Vagina (tissue), 2 donors: ENCODE measurements around the gene MCCD1. TPM values are rescaled to one million over a fixed set of nuclear protein-coding genes. Genes with fewer than 3 reads are reported as not detected.
"Not testable (repeated sequence)": the region's sequence is repeated elsewhere in the genome, so short reads cannot be mapped to it uniquely, and the experiment has no call there.

Source experiments
- DNase-seq, 2 donors: peaks; one replicate each; pipeline ENCODE4 v3.0.0-alpha.2; 2017; ENCODE audit errors: extremely low spot score in 2 of 2
- H3K27ac ChIP-seq: fragments of 200-600 bp; sonication (generic); one replicate; pipeline ENCODE4 v1.5.1; 2019
- H3K27me3 ChIP-seq: fragments of 200-600 bp; sonication (generic); one replicate; pipeline ENCODE4 v1.5.1; 2019
- H3K36me3 ChIP-seq, 2 donors: fragments of 200-600 bp; sonication (generic); one replicate each; pipeline ENCODE4 v1.5.1; 2017 to 2019
- H3K4me1 ChIP-seq: fragments of 200-600 bp; sonication (generic); one replicate; pipeline ENCODE4 v1.5.1; 2019
- H3K4me3 ChIP-seq, 2 donors: fragments of 200-600 bp; sonication (generic); 1 replicate in 1 of 2; 2 replicates in 1 of 2; pipeline ENCODE4 v1.5.1; 2016 to 2019
- H3K9me3 ChIP-seq: fragments of 200-600 bp; sonication (generic); one replicate; pipeline ENCODE4 v1.5.1; 2019
- POLR2A ChIP-seq, 2 donors: fragments of 450-650 bp; IDR thresholded peaks; one replicate each; pipeline ENCODE4 v1.6.1; 2017; ENCODE audit warnings: antibody characterized with exemption in 2 of 2, mild to moderate bottlenecking in 2 of 2, moderate library complexity in 2 of 2
- POLR2AphosphoS5 ChIP-seq, 2 donors: sonication (generic); formaldehyde crosslinking; IDR thresholded peaks; one replicate each; pipeline ENCODE4 v1.9.0; 2017; ENCODE audit warnings: antibody characterized with exemption in 2 of 2, mild to moderate bottlenecking in 2 of 2, low read depth in 1 of 2; ENCODE audit not compliant: insufficient read depth in 1 of 2
- intact Hi-C: fragments of 100-400 bp; cut with DNase I; formaldehyde crosslinking; loops from one replicate; pipeline ENCODE4 v1.15.1; 2023
- total RNA-seq: library from RNA; depleted of rRNA; stranded (reverse); fragments of >200 nt; gene quantifications from one replicate; pipeline ENCODE4 v1.2.3, GENCODE V29; 2016
- TF ChIP-seq, protein P1 (sequence below), 3 experiments: fragments of 450-650 bp in 2 of 3; fragments of 200-600 bp in 1 of 3; sonication (generic) in 1 of 3; IDR thresholded peaks; one replicate each; pipeline ENCODE4 v1.5.1; 2017 to 2019; ENCODE audit warnings: antibody characterized with exemption in 3 of 3, mild to moderate bottlenecking in 2 of 3, moderate library complexity in 2 of 3

The MCCD1 gene
- total RNA-seq, 1 donor from 2014 or later: not detected

DNA sequence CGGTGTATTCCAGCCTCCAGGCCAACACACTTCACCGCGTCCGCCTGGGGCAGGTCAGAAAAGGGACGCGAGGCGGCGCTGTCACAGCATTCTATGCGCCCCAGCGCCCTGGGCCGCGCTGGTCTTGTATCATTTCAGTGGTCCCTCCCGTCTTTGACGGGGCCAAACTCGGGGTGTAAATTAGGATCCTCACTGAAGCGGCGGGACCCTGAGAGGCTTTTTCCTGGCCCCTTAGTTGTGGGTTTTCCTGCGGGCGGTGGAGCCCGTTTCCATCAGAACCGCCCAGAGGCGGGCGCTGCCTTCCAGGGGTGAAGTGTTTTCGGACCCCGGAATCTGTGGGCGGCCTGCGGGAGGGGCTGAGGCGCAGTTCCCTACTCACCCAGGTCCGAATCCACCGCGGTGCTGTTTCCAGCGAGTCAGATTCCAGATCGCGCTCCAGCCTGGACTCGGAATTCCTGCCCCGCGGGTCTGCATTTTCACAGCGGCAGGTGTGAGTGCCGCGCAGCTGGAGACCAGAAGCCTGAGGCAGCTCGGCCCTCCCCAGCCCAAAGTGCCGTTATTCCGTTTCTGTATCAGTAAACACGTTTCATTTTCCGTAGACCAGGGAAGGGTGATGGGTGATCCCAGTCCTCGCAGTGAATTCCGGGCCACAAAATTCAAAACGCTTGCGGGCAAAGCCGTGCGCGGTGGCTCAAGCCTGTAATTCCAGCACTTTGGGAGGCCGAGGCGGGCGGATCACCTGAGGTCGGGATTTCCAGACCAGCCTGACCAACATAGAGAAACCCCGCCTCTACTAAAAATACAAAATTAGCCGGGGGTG, 34.7 kb upstream of the MCCD1 start:
- Histone ChIP-seq H3K4me3 (peak overlapping the region; percentile 57 to 65), H3K9me3 (no peaks in the 10 kb centered on the region), H3K27ac (peak overlapping the region; percentile 64), H3K27me3 (no peaks in the 10 kb centered on the region), H3K36me3 (no peaks in the 10 kb centered on the region), H3K4me1 (peaks cover 11% of the 10 kb centered on the region)
- intact Hi-C loops: no loop called here
- TF ChIP-seq, protein P1, sequence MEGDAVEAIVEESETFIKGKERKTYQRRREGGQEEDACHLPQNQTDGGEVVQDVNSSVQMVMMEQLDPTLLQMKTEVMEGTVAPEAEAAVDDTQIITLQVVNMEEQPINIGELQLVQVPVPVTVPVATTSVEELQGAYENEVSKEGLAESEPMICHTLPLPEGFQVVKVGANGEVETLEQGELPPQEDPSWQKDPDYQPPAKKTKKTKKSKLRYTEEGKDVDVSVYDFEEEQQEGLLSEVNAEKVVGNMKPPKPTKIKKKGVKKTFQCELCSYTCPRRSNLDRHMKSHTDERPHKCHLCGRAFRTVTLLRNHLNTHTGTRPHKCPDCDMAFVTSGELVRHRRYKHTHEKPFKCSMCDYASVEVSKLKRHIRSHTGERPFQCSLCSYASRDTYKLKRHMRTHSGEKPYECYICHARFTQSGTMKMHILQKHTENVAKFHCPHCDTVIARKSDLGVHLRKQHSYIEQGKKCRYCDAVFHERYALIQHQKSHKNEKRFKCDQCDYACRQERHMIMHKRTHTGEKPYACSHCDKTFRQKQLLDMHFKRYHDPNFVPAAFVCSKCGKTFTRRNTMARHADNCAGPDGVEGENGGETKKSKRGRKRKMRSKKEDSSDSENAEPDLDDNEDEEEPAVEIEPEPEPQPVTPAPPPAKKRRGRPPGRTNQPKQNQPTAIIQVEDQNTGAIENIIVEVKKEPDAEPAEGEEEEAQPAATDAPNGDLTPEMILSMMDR (IDR thresholded peaks at IDR 0.05): peak; percentile 49 to 77 (median 56)
- TF ChIP-seq POLR2AphosphoS5 (IDR thresholded peaks at IDR 0.05; ENCODE audit: insufficient read depth in 1 of 2, low read depth in 1 of 2) (peak; percentile 25 to 58), POLR2A (IDR thresholded peaks at IDR 0.05) (no peak)
- no peak for DNase-seq

DNA sequence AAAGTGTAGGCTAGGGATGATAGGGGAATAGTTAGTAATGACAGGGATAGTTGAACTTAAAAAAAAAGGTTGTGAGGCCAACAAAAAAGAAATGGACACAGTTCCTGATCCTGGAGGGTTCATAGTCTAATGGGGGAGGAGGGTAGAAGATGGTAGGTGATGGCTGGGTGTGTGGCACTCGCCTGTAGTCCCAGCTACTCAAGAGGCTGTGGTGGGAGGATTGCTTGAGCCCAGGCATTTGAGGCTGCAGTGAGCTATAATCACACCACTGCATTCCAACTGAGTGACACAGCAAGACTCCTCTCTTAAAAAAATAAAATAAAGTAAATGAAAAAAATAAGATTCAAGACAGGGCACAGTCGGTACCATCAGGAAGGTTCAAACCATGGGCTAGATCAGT, 33.2 kb upstream of the MCCD1 start:
- H3K36me3 ChIP-seq: no peaks in the 10 kb centered on the region
- H3K27me3 ChIP-seq: no peaks in the 10 kb centered on the region
- TF ChIP-seq, protein P1 (IDR thresholded peaks at IDR 0.05): no peak
- no peak for TF ChIP-seq POLR2AphosphoS5 (IDR thresholded peaks at IDR 0.05; ENCODE audit: insufficient read depth in 1 of 2, low read depth in 1 of 2)
- no peak for TF ChIP-seq POLR2A (IDR thresholded peaks at IDR 0.05)
- peaks cover 13% of the 10 kb centered on the region for H3K4me1 ChIP-seq
- no peak overlapping the region for H3K4me3 ChIP-seq
- no peaks in the 10 kb centered on the region for H3K9me3 ChIP-seq
- intact Hi-C loops: no loop called here
- peak overlapping the region; percentile 64 for H3K27ac ChIP-seq
- no peak for DNase-seq

DNA sequence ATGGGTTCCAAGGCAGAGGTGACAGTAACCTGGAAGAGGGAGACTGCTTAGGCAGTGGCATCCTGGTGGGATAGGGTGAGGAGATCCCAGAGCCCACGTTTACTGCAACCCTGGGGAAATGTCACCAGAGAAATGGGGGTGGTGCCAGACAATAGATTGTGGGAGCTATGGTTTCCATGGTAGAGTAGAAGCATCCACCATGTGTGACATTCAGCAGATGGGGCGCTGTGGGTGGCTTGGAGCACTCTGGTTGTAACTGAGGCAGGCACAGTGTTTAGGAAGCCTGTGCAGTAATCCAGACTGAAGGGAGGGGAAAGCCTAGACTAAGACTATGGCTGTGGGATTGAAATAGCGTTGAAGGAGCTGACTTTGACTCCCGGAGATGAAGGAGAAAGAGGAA, 31.9 kb upstream of the MCCD1 start:
- H3K4me3 ChIP-seq, H3K27me3 ChIP-seq, H3K9me3 ChIP-seq, DNase-seq, H3K36me3 ChIP-seq, intact Hi-C loops: not testable (repeated sequence)
- Histone ChIP-seq H3K27ac (peak overlapping the region; percentile 77), H3K4me1 (peaks cover 13% of the 10 kb centered on the region)

DNA sequence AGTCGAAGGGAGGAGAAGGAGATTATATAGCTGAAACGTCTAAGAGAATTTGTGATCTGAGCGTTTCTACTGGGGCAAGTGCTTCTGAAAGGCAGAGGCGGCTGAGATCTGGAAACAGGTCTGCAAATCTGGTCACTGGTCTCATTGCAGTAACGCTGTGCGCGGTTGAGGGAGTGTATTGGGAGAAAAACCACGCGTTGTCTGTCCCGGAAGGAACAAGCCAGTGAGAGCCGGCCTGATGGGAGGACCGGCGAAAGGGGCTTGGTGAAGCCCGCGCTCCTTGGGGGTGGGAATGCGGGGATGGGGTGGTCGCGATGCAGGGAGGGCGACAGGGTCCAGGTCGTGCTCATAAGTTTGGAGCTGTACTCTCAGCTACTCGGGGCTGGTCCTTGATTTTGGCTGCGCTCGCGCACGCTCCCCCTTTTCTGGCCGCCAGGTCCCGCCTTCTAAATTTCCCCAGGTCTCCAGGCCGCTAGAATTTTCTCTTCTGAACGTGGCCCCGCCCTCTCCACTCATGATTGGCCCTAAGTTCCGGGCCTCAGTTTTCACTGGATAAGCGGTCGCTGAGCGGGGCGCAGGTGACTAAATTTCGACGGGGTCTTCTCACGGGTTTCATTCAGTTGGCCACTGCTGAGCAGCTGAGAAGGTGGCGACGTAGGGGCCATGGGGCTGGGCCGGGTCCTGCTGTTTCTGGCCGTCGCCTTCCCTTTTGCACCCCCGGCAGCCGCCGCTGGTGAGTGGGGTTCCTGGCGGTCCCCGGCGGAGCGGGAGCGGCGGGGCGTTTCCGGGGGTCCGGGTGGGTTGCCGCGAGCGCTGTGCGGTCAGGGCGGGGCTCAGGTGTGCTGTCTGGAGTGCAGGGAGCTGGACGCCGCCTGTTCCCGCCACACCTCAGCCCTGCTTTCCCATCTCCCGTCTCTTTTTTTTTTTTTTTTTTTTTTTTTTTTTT, 31.0 kb upstream of the MCCD1 start, which contains the start of gene MICB:
Gene MICB (plus strand): TSS at position 615 of the 946 bp plus-strand sequence. CDS start 49 bp downstream, at position 664.
- intact Hi-C loops: no loop called here
- H3K4me1 ChIP-seq: peaks cover 12% of the 10 kb centered on the region
- H3K4me3 ChIP-seq: peak within 1 kb of the TSS; percentile 52 to 59
- H3K27ac ChIP-seq: peak within 1 kb of the TSS; percentile 77
- DNase-seq: no peak
- H3K27me3 ChIP-seq: no peaks in the 10 kb centered on the region
- no peaks in the 10 kb centered on the region for H3K36me3 ChIP-seq
- no peaks in the 10 kb centered on the region for H3K9me3 ChIP-seq
- TF ChIP-seq POLR2AphosphoS5 (IDR thresholded peaks at IDR 0.05; ENCODE audit: insufficient read depth in 1 of 2, low read depth in 1 of 2) (peak; percentile 68 to 79), POLR2A (IDR thresholded peaks at IDR 0.05) (peak; percentile 24 to 26)
- TF ChIP-seq, protein P1 (IDR thresholded peaks at IDR 0.05): peak in 1 of 3 experiments; percentile 25

DNA sequence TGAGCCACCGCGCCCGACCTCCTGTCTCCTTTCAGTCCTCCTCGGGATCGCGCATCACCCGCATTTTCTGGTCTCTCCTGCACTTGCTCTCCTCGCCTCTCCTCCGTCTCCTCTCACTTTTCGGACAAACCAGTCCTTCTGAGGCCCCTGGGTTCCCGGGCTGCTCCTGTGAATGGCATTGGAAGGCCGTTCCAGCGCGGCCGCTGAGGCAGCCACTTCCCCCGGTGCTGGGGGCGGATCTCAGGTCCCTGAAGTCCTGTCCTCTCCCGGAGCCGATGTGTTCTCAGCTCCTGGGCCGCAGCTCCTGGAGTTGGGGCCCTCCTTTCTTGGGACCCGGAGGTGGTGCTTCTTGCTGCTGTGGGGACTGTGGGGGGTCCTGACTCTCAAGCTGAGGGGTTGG, 30.0 kb upstream of the MCCD1 start:
- no peak for DNase-seq
- Histone ChIP-seq H3K4me1 (peaks cover 7% of the 10 kb centered on the region), H3K9me3 (no peaks in the 10 kb centered on the region), H3K4me3 (peak overlapping the region in 1 of 2 donors; percentile 59), H3K27me3 (no peaks in the 10 kb centered on the region), H3K27ac (no peak overlapping the region), H3K36me3 (no peaks in the 10 kb centered on the region)
- TF ChIP-seq POLR2AphosphoS5 (IDR thresholded peaks at IDR 0.05; ENCODE audit: insufficient read depth in 1 of 2, low read depth in 1 of 2): no peak
- no peak for TF ChIP-seq POLR2A (IDR thresholded peaks at IDR 0.05)
- TF ChIP-seq, protein P1 (IDR thresholded peaks at IDR 0.05): no peak
- intact Hi-C loops: no loop called here

DNA sequence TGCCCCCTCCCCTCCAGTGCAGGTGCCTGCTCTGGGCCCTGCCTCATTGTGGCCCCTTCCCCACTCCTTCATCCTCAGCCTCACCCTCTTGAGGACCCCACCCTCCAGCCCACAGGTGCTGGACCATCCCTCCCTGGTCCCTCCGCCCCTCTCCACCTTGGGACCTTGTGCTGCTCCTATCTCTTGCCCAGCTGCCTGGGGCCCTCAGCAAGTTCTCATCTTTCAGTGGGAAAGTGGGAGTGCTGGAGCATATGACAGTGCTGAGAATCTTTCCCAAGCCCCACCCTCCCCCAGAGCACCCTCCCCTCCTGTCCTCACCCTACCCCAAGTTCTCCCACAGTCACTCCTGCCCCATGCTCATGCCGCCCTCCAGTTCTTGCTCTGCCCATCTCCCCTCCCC, 29.1 kb upstream of the MCCD1 start:
- H3K4me1 ChIP-seq, H3K27ac ChIP-seq, H3K36me3 ChIP-seq, H3K4me3 ChIP-seq, H3K9me3 ChIP-seq, DNase-seq, intact Hi-C loops, H3K27me3 ChIP-seq: not testable (repeated sequence)
